Activated T-helper 17 cell treated with anti-CD3 and anti-CD28 coated beads, Interleukin-2, amount 50 U/mL, for 72 hours (primary cell): ENCODE results near the gene MED4. TPM values are rescaled to one million over a fixed set of nuclear protein-coding genes. Genes with fewer than 3 reads are reported as not detected.

Source experiments
- ATAC-seq: fragments of 150-1000 bp; cut with Tn5 transposase; replicated peaks from 2 replicates; pipeline ENCODE4 v1.10.0; 2021; ENCODE audit warnings: mild to moderate bottlenecking, moderate library complexity
- H3K27ac Mint-ChIP-seq: one replicate; pipeline ENCODE4 v1.8.0; 2022; ENCODE audit warnings: mixed read lengths
- H3K27me3 Mint-ChIP-seq: one replicate; pipeline ENCODE4 v1.8.0; 2022; ENCODE audit warnings: mixed read lengths
- H3K36me3 Mint-ChIP-seq: one replicate; pipeline ENCODE4 v1.8.0; 2022; ENCODE audit warnings: low read depth, mild to moderate bottlenecking, mixed read lengths
- H3K4me1 Mint-ChIP-seq: one replicate; pipeline ENCODE4 v1.8.0; 2022; ENCODE audit warnings: mixed read lengths
- H3K4me3 Mint-ChIP-seq: one replicate; pipeline ENCODE4 v1.8.0; 2022; ENCODE audit warnings: mild to moderate bottlenecking, mixed read lengths
- H3K9me3 Mint-ChIP-seq: one replicate; pipeline ENCODE4 v1.8.0; 2022; ENCODE audit warnings: mixed read lengths
- total RNA-seq, 2 donors: library from RNA; stranded (reverse); gene quantifications; one replicate each; pipeline ENCODE4 v1.2.3, GENCODE V29; 2022

MED4 gene
- total RNA-seq, 2 donors from 2014 or later: 42.0 to 58.9 TPM

GRCh38 chr13:48037346-48038173 lies 57.3 kb downstream of the MED4 start, which contains the start of gene NUDT15:
Gene NUDT15, plus strand, starts transcription at chr13:48037726. Its CDS starts 21 bp downstream, at chr13:48037747.
- peaks cover 41% of the 10 kb centered on the region for H3K36me3 Mint-ChIP-seq

GRCh38 chr13:48029859-48030258 lies 65.0 kb downstream of the MED4 start:
- Mint-ChIP-seq H3K27ac (peak overlapping the region; percentile 29), H3K36me3 (peaks cover 22% of the 10 kb centered on the region), H3K4me3 (no peak overlapping the region), H3K9me3 (no peaks in the 10 kb centered on the region), H3K4me1 (peaks cover 14% of the 10 kb centered on the region), H3K27me3 (no peaks in the 10 kb centered on the region)
- ATAC-seq: peak; percentile 84

More at GRCh38 chr13:48037346-48038173, 57.3 kb downstream of the MED4 start, which contains the start of gene NUDT15:
- Mint-ChIP-seq H3K27me3 (no peaks in the 10 kb centered on the region), H3K4me1 (peaks cover 15% of the 10 kb centered on the region), H3K9me3 (no peaks in the 10 kb centered on the region), H3K27ac (peak within 1 kb of the TSS; percentile 96), H3K4me3 (peak within 1 kb of the TSS; percentile 99)
- peak; percentile 93 for ATAC-seq

GRCh38 chr13:48028066-48028465 lies 66.8 kb downstream of the MED4 start:
- Mint-ChIP-seq H3K4me1 (peaks cover 9% of the 10 kb centered on the region), H3K9me3 (no peaks in the 10 kb centered on the region), H3K36me3 (peaks cover 15% of the 10 kb centered on the region), H3K4me3 (no peak overlapping the region), H3K27ac (no peak overlapping the region), H3K27me3 (no peaks in the 10 kb centered on the region)
- no peak for ATAC-seq

Other genes starting within 250 kb of the MED4 start
- gene SUCLA2, start 93.8 kb downstream of the MED4 start, total RNA-seq: 10 to 100 TPM; 30.5 to 43.8 TPM
- gene NUDT15, start 57.4 kb downstream of the MED4 start, total RNA-seq: 10 to 100 TPM; 20.1 to 28.1 TPM
- gene ITM2B, start 138.1 kb upstream of the MED4 start, total RNA-seq: 100 to 1,000 TPM in 1 of 2 donors, 10 to 100 TPM in 1; 75.7 to 108 TPM
- gene RB1, start 208.6 kb upstream of the MED4 start, total RNA-seq: 10 to 100 TPM; 28.9 to 37.3 TPM